WERI-Rb-1 (cell line): ENCODE data around the gene LRP1B.

Experiments
- DNase-seq: peaks from one replicate; pipeline ENCODE4 v3.0.0-alpha.2; 2020
- H3K27ac ChIP-seq: fragments of 250-450 bp; sonication (Bioruptor Pico); 2 replicates; pipeline ENCODE4 v1.5.1; 2020; ENCODE audit warnings: mild to moderate bottlenecking, moderate library complexity
- H3K27me3 ChIP-seq: fragments of 250-450 bp; sonication (Bioruptor Pico); 2 replicates; pipeline ENCODE4 v1.5.1; 2021; ENCODE audit warnings: mild to moderate bottlenecking, low read depth, moderate library complexity; ENCODE audit not compliant: insufficient read depth, severe bottlenecking
- H3K36me3 ChIP-seq: fragments of 250-450 bp; sonication (Bioruptor Pico); 2 replicates; pipeline ENCODE4 v1.5.1; 2020; ENCODE audit warnings: mild to moderate bottlenecking, moderate library complexity
- H3K4me3 ChIP-seq: 2 replicates; pipeline ENCODE4 v1.5.1; 2011; ENCODE audit warnings: low read depth, mild to moderate bottlenecking, control low read depth, low read length
- H3K9me3 ChIP-seq: fragments of 250-450 bp; sonication (Bioruptor Pico); 2 replicates; pipeline ENCODE4 v1.5.1; 2021; ENCODE audit warnings: mild to moderate bottlenecking, moderate library complexity; ENCODE audit not compliant: severe bottlenecking
- TF ChIP-seq, protein P1 (sequence below): IDR thresholded peaks from 2 replicates; pipeline ENCODE4 v1.5.1; 2011; ENCODE audit warnings: low read depth, mild to moderate bottlenecking, control low read depth, inconsistent platforms, low read length

The LRP1B gene

DNA sequence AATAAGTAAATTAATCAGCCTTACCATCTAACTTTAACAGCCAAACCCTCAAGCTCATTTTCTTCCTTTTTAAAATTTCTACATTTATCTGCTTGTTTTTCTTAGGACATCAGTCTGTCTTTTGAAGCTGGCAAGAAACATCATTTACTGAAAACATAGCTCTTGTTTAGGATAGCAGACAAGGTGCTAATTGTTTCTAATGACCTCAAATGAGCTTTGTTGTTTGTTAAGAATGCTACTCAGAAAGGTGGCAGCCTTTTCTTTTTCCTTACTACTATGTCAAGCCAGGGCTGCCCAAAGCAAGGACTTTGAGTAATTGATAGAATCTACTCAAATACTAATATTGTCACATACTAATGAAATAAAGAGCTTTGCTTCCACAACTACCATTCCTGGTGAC, 171.8 kb downstream of the LRP1B start:
- no peaks in the 10 kb centered on the region for H3K27me3 ChIP-seq
- H3K9me3 ChIP-seq = no peaks in the 10 kb centered on the region
- H3K36me3 ChIP-seq = no peaks in the 10 kb centered on the region
- TF ChIP-seq, protein P1, sequence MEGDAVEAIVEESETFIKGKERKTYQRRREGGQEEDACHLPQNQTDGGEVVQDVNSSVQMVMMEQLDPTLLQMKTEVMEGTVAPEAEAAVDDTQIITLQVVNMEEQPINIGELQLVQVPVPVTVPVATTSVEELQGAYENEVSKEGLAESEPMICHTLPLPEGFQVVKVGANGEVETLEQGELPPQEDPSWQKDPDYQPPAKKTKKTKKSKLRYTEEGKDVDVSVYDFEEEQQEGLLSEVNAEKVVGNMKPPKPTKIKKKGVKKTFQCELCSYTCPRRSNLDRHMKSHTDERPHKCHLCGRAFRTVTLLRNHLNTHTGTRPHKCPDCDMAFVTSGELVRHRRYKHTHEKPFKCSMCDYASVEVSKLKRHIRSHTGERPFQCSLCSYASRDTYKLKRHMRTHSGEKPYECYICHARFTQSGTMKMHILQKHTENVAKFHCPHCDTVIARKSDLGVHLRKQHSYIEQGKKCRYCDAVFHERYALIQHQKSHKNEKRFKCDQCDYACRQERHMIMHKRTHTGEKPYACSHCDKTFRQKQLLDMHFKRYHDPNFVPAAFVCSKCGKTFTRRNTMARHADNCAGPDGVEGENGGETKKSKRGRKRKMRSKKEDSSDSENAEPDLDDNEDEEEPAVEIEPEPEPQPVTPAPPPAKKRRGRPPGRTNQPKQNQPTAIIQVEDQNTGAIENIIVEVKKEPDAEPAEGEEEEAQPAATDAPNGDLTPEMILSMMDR = no peak
- H3K4me3 ChIP-seq = no peak overlapping the region
- H3K27ac ChIP-seq = no peak overlapping the region
- DNase-seq = no peak

DNA sequence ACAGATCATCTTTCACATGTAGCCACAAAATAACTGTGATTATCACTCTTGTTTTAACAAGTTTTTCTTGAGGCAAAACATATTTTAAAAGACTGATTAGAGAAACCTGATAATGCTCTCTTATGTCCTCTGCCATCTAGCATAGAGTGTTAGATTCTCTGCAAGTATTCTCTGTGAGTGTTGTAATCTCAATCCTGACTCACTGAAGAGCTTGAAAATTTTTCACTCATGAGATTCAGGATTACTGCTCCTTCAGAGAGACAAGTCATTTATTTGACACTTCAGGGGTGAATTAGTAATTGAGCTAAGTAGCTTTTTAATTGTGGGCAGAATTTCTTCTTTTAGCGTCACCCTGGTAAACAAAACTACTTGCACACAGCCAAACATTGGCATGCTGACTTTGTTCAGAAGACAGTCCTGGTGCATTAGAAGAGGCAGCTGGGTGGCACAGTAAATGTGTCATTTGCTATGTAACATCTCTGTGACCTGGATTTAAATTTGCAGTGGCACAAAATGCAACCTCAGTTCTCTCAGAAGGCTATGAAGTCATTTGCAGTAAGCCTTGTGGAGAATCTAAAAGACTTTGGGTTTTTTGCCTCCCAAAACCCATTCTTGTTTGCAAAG, 172.9 kb downstream of the LRP1B start:
- Histone ChIP-seq H3K36me3 (no peaks in the 10 kb centered on the region), H3K27ac (no peak overlapping the region), H3K27me3 (no peaks in the 10 kb centered on the region), H3K4me3 (no peak overlapping the region), H3K9me3 (no peaks in the 10 kb centered on the region)
- DNase-seq = no peak
- TF ChIP-seq, protein P1 = no peak

GRCh38 chr2:141957321-141957720, 173.5 kb downstream of the LRP1B start:
- no peaks in the 10 kb centered on the region for H3K9me3 ChIP-seq
- H3K27me3 ChIP-seq = no peaks in the 10 kb centered on the region
- TF ChIP-seq, protein P1 = no peak
- no peak for DNase-seq
- H3K27ac ChIP-seq = no peak overlapping the region
- H3K4me3 ChIP-seq = no peak overlapping the region
- no peaks in the 10 kb centered on the region for H3K36me3 ChIP-seq

DNA sequence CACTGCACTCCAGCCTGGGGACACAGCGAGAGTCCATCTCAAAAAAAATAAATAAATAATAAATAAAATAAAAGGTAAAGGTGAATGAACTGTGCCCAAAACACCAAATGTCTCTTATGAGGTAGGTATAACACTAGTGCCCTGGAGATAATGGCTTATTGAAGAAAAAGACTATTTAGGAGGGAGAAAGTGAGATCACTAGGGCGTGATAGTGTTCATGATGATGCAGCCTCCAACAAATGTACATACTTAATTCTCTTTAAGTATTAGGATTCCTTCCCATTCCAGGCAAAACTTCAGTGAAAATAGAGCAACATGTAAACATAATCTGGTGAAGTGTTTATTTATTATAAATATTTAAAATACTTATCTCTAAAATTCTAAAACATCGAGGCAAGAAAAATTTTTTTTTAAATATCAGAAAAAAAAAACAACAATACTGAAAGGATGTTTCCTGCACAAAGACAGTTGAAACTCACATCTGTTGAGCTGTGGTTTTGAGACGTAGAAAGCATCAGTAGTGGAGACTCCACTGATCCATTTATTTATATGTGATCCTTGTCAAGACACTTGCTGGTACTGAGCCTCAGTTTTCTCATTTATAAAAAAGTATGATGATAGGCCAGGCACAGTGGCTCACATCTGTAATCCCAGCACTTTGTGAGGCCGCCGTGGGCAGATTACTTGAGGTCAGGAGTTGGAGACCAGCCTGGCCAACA, 183.3 kb downstream of the LRP1B start:
- no peak for DNase-seq
- H3K9me3 ChIP-seq = no peaks in the 10 kb centered on the region
- no peaks in the 10 kb centered on the region for H3K27me3 ChIP-seq
- TF ChIP-seq, protein P1 = no peak
- H3K4me3 ChIP-seq = no peak overlapping the region
- H3K27ac ChIP-seq = no peak overlapping the region
- H3K36me3 ChIP-seq = no peaks in the 10 kb centered on the region

GRCh38 chr2:141946016-141946415, 184.8 kb downstream of the LRP1B start:
- TF ChIP-seq, protein P1 = no peak
- no peak for DNase-seq
- no peak overlapping the region for H3K27ac ChIP-seq
- H3K36me3 ChIP-seq = no peaks in the 10 kb centered on the region
- H3K9me3 ChIP-seq = no peaks in the 10 kb centered on the region
- H3K27me3 ChIP-seq = no peaks in the 10 kb centered on the region
- no peak overlapping the region for H3K4me3 ChIP-seq

DNA sequence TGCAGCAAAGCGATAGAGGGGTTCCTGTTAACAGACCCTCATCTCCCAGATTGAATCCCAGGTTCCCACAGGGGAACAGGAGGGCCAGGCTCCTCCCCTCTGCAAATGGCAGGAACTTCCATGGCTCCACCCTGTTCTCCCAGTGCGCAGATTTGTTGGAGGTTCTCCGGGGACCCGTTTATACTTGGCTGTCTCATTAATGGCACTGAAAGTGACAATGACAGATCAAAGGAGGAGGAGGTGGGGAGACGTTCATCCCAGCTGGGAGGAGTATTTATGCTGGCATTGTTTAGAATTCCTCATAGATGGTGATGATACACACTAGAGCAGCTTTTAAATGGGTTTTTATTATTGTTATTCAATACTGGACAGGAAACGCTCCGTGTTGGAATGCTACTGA, 186.9 kb downstream of the LRP1B start:
- H3K4me3 ChIP-seq = no peak overlapping the region
- H3K27ac ChIP-seq = no peak overlapping the region
- H3K9me3 ChIP-seq = no peaks in the 10 kb centered on the region
- no peak for DNase-seq
- TF ChIP-seq, protein P1 = no peak
- H3K27me3 ChIP-seq = no peaks in the 10 kb centered on the region
- no peaks in the 10 kb centered on the region for H3K36me3 ChIP-seq
